ENCODE data around the gene MLXIP. TPM values are rescaled to one million over a fixed set of nuclear protein-coding genes. Genes with fewer than 3 reads are reported as not detected.

Gene MLXIP
- total and polyA plus RNA-seq, 2 of the 13 experiments (the other 11 are each of a cell fraction or from before 2014, with no cell fraction given): 5.3 to 6.7 TPM

GRCh38 chr12:122079033-122079531 lies 526 bp downstream of the MLXIP start (continued):
- TF ChIP-seq ZNF646 (CRISPR knock-in tag; IDR thresholded peaks at IDR 0.05): no peak
- TF ChIP-seq ZNF567 (CRISPR knock-in tag; IDR thresholded peaks at IDR 0.05; ENCODE audit: borderline replicate concordance): no peak
- no peak for TF ChIP-seq ZNF850 (CRISPR knock-in tag; conservative IDR thresholded peaks at IDR 0.05)
- TF ChIP-seq ATM (IDR thresholded peaks at IDR 0.05; ENCODE audit: borderline replicate concordance): no peak
- TF ChIP-seq ZNF232 (CRISPR knock-in tag; IDR thresholded peaks at IDR 0.05; ENCODE audit: borderline replicate concordance): peak; percentile 95; the same call in 1 of the 2 replicates
- TF ChIP-seq U2AF2 (IDR thresholded peaks at IDR 0.05; ENCODE audit: low read depth, low read length): no peak
- TF ChIP-seq ZBTB33 (CRISPR knock-in tag; IDR thresholded peaks at IDR 0.05): no peak
- peak; percentile 39; the same call in 1 of the 2 replicates for TF ChIP-seq JUND (CRISPR knock-in tag; IDR thresholded peaks at IDR 0.05)
- peak; percentile 81; the same call in 1 of the 2 replicates for TF ChIP-seq ZNF256 (CRISPR knock-in tag; conservative IDR thresholded peaks at IDR 0.05)
- TF ChIP-seq ZNF451 (CRISPR knock-in tag; IDR thresholded peaks at IDR 0.05): peak; percentile 68; the same call in 1 of the 2 replicates
- TF ChIP-seq ZNF576 (CRISPR knock-in tag; IDR thresholded peaks at IDR 0.05): no peak
- no peak for TF ChIP-seq RBM39 (IDR thresholded peaks at IDR 0.05; ENCODE audit: low read depth, low read length, poor library complexity, severe bottlenecking)
- 0 out of 2 replicates have a peak, but pooled peaks have one; percentile 54 for TF ChIP-seq ZSCAN5A (CRISPR knock-in tag; IDR thresholded peaks at IDR 0.05; ENCODE audit: borderline replicate concordance)
- no peak for TF ChIP-seq ATRX (CRISPR knock-in tag; IDR thresholded peaks at IDR 0.05; ENCODE audit: borderline replicate concordance)
- TF ChIP-seq ETS1 (CRISPR knock-in tag; IDR thresholded peaks at IDR 0.05): no peak; the same call in 1 of the 2 replicates
- TF ChIP-seq ZNF432 (CRISPR knock-in tag; IDR thresholded peaks at IDR 0.05; ENCODE audit: borderline replicate concordance): no peak
- TF ChIP-seq ZNF747 (CRISPR knock-in tag; IDR thresholded peaks at IDR 0.05; ENCODE audit: borderline replicate concordance): peak; percentile 67
- peak; percentile 49; the same call in 1 of the 2 replicates for TF ChIP-seq FOXA3 (CRISPR knock-in tag; IDR thresholded peaks at IDR 0.05)
